Measurements from ENCODE around the gene RAMACL. TPM values are rescaled to one million over a fixed set of nuclear protein-coding genes. Genes with fewer than 3 reads are reported as not detected.
A peak's percentile ranks its signal among the peaks of the same experiment; 100 is the strongest.

The RAMACL gene
- total and polyA plus RNA-seq, 2 donors, result 0.28 to 0.30 TPM

DNA sequence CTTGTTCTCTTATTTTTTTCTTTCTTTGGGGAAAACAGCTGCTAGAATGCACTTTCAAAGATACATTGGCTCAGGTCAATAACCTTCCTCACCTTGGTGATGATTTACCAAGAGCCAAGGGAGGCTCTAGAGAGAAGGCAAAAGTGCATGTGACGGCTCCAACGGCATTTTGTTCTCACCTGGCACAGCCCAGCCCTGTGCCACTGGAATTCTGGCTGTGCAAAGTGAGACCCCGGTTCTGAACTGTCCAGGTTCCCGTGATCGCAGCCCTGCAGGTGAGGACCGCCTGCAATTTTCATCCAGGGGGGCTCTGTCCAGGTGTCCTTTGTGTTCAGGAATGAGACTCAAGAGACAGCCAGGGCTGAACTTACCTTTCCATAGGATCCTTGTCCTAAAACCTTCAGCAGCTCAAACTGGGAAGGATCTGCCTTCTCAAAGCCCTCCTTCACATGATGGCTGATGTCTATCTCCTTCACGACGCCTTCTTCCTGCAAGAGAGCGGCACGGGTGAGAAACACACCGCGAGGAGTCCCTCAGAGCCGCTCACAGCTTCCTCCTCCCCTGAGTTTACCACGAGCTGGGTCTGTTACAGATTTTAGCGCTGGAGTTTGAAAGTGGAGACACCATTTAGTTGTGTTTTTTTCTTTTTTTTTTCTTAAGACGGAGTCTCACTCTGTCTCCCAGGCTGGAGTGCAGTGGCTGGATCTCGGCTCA, 48.0 kb downstream of the RAMACL start:
- Histone ChIP-seq H3K27me3 (ENCODE audit: control insufficient read depth in 2 of 2, insufficient read depth in 1 of 2, low read length in 1 of 2) (no peaks in the 10 kb centered on the region), H3K36me3 (ENCODE audit: control insufficient read depth in 2 of 2, insufficient read depth in 2 of 2, low read length in 1 of 2) (no peaks in the 10 kb centered on the region), H3K4me3 (ENCODE audit: low read length in 2 of 2) (no peak overlapping the region), H3K4me1 (ENCODE audit: control insufficient read depth in 2 of 2, insufficient read depth in 2 of 2, low read length in 2 of 2) (peaks cover 0 to 7% of the 10 kb centered on the region in 2 donors), H3K27ac (ENCODE audit: low read depth in 1 of 2, low read length in 1 of 2) (no peak overlapping the region), H3K9me3 (ENCODE audit: control insufficient read depth in 2 of 2, insufficient read depth in 1 of 2, low read length in 1 of 2) (no peaks in the 10 kb centered on the region)
- 67% methylated on average over 17 of the region's 17 CpGs for WGBS
- peak in 5 of 9 donors; percentile 10 to 50 (median 19) for DNase-seq (ENCODE audit: low read depth in 6 of 9, low spot score in 9 of 9)

DNA sequence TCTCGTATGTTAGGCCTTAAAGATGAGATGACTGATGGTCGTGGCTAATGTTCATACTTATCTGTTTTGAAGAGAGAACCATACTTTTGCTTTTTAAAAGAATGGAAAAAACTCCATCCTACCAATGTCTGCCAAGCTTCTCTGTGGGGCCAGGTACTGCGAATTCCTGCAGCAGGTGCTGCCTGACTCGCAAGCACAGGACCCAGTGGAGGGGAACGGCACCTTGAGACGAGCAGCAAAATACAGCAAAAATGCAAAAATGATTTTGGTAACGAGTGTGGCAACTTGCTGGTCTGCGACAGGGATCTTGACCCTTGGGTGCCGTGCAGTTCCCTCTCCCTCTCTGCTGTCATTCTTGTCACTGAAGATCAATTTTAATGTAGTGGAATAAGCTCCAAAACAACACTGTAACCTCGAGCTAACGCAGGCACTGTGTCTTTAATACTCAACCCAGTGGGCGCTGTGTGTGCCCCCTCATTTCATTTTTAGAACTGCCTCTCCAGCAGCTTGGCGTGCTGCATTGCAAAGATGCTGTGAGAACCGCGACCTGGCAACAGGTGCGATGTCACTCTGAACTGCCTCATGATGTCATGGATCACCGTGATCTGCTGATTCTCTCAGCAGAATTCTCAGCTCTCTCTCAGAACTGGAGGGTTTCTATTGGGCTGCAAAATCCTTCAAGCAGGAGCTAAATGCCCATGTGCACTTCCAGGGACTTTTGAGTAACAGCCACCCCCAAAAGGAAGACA, 51.6 kb downstream of the RAMACL start:
- WGBS, result 97% methylated on average over 17 of the region's 17 CpGs
- Histone ChIP-seq H3K27me3 (ENCODE audit: control insufficient read depth in 2 of 2, insufficient read depth in 1 of 2, low read length in 1 of 2) (no peaks in the 10 kb centered on the region), H3K9me3 (ENCODE audit: control insufficient read depth in 2 of 2, insufficient read depth in 1 of 2, low read length in 1 of 2) (no peaks in the 10 kb centered on the region), H3K4me3 (ENCODE audit: low read length in 2 of 2) (no peak overlapping the region), H3K4me1 (ENCODE audit: control insufficient read depth in 2 of 2, insufficient read depth in 2 of 2, low read length in 2 of 2) (no peaks in the 10 kb centered on the region), H3K36me3 (ENCODE audit: control insufficient read depth in 2 of 2, insufficient read depth in 2 of 2, low read length in 1 of 2) (no peaks in the 10 kb centered on the region), H3K27ac (ENCODE audit: low read depth in 1 of 2, low read length in 1 of 2) (no peak overlapping the region)
- no peak for DNase-seq (ENCODE audit: low read depth in 6 of 9, low spot score in 9 of 9)

DNA sequence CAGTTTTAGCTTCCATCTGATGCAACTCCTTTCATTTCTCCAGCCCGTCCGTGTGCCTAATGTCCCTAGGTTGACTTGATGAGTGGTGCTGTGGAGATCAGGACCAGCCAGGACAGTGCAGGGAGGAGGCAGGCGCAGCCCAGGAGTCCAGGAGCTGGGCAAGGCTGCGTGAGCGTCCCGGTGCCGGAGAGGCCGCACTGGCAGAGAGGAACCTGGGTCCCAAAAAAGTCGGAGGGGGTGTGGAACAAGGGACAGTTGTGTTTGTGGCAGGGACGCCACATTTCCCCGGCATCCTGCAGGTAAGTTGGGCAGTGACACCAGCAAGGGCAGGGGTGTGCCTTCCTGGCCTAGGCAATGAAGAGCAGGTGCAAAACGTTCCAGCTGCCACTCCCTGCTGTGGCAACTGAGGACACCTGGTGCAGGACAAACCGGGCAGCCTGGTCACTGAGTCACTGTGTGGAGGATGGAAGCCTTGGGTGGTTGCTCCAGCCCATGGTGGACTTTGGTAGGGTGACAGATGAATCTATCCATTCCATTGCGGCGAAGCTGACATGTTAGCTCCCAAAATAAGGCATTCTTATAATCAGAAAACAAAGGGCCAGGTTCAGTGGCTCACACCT, 53.2 kb downstream of the RAMACL start:
- Histone ChIP-seq H3K36me3 (ENCODE audit: control insufficient read depth in 2 of 2, insufficient read depth in 2 of 2, low read length in 1 of 2) (no peaks in the 10 kb centered on the region), H3K27ac (ENCODE audit: low read depth in 1 of 2, low read length in 1 of 2) (no peak overlapping the region), H3K4me3 (ENCODE audit: low read length in 2 of 2) (no peak overlapping the region), H3K27me3 (ENCODE audit: control insufficient read depth in 2 of 2, insufficient read depth in 1 of 2, low read length in 1 of 2) (no peaks in the 10 kb centered on the region), H3K9me3 (ENCODE audit: control insufficient read depth in 2 of 2, insufficient read depth in 1 of 2, low read length in 1 of 2) (no peaks in the 10 kb centered on the region), H3K4me1 (ENCODE audit: control insufficient read depth in 2 of 2, insufficient read depth in 2 of 2, low read length in 2 of 2) (no peaks in the 10 kb centered on the region)
- WGBS, result 97% methylated on average over 15 of the region's 15 CpGs
- no peak for DNase-seq (ENCODE audit: low read depth in 6 of 9, low spot score in 9 of 9)

Other genes with a start within 250 kb of the RAMACL start
- gene SFT2D1, start 244.1 kb downstream of the RAMACL start, total RNA-seq, result 34.9 TPM
- 106 TPM for gene SFT2D1, start 244.1 kb downstream of the RAMACL start, polyA plus RNA-seq
- gene MPC1, start 203.7 kb downstream of the RAMACL start, total RNA-seq, result 40.5 TPM
- gene MPC1, start 203.7 kb downstream of the RAMACL start, polyA plus RNA-seq, result 106 TPM
- gene RPS6KA2, start 40.6 kb upstream of the RAMACL start, total RNA-seq, result 2.9 TPM
- 12.3 TPM for gene RPS6KA2, start 40.6 kb upstream of the RAMACL start, polyA plus RNA-seq

All from thymus (tissue), 11 donors.